HEK293T (cell line): ENCODE measurements around the gene MLLT10.
A peak's percentile ranks its signal among the peaks of the same experiment; 100 is the strongest.

ENCODE experiments used
- BHLHE40 ChIP-seq: fragments of 450-650 bp; IDR thresholded peaks from 2 replicates; pipeline ENCODE4 v1.6.1; 2016; ENCODE audit warnings: mild to moderate bottlenecking, moderate library complexity, borderline replicate concordance
- ELF4 ChIP-seq: fragments of 450-650 bp; IDR thresholded peaks from 2 replicates; pipeline ENCODE4 v1.6.1; 2017; ENCODE audit warnings: antibody characterized with exemption
- L3MBTL2 ChIP-seq: fragments of 450-650 bp; conservative IDR thresholded peaks from 2 replicates; pipeline ENCODE4 v1.6.1; 2016; ENCODE audit warnings: mild to moderate bottlenecking
- NFRKB ChIP-seq: fragments of 450-650 bp; IDR thresholded peaks from 2 replicates; pipeline ENCODE4 v1.6.1; 2016; ENCODE audit warnings: mild to moderate bottlenecking, moderate library complexity
- TARDBP ChIP-seq: fragments of 450-650 bp; IDR thresholded peaks from 2 replicates; pipeline ENCODE4 v1.6.1; 2016
- ZNF384 ChIP-seq: fragments of 450-650 bp; IDR thresholded peaks from 2 replicates; pipeline ENCODE4 v1.6.1; 2016

DNA sequence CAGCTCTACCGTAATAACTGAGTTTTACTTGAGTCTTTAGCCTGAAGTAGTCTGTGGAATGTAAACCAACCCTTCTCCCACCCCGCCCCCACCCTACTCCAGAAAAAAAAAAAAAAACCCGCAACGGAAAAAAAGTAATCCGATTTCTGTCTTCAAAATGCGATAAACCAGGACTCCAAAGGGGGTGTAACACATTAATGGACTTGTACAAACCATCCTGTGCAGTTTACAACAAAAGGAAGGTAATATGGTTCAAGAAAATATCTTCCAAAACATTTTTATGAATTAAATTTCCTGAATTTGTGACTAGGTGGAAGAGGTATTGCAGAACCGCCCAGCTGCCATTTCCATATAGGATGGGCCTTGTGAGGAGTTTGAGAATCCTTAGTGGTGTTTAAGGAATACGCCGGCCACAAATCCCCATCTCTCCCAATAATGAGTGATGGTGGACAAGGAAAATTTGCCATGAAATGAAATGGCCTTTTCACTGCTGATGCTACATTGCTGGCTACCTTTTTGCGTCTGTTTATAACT lies 19.1 kb upstream of the MLLT10 start:
- TF ChIP-seq L3MBTL2 (no peak), TARDBP (no peak), ZNF384 (peak; percentile 93), BHLHE40 (no peak), ELF4 (no peak), NFRKB (no peak)
